GM11168 (cell line): ENCODE results near the gene HDLBP.

Experiments
- in situ Hi-C: fragments of 300-500 bp; cut with MboI; formaldehyde crosslinking; loops from one replicate; pipeline ENCODE4 v1.12.0; 2022; ENCODE audit warnings: low sequenced_read_pairs; ENCODE audit not compliant: unreplicated experiment

HDLBP gene

DNA sequence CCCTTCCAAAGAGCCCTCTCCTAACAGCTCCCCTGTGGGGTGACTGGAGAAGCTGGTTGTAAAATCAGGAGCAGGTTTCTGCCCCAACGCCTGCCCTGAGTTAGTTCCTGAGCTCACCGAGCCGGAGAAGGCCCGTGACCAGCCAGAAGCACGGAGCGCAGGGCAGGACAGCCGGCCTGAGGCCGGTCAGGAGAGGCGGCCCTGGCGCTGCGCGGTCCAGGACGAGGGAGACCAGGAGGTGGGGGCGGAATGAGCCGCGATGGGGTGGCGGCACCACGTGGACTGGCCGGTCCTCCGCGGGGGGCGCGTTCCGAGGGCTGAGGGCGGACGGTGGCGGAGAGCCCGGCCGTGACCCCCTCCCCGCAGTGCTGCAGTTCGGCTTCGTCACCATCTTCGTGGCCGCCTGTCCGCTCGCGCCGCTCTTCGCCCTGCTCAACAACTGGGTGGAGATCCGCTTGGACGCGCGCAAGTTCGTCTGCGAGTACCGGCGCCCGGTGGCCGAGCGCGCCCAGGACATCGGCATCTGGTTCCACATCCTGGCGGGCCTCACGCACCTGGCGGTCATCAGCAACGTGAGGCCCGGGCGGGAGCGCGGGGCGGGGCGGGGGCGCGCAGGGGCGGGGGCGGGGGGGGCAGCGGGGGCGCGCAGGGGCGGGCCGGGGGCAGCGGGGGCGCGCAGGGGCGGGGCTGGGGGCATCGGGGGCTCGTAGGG is 98.0 kb downstream of the HDLBP start:
- in situ Hi-C loops = no loop called here

GRCh38 chr2:241216211-241216761 is 99.2 kb downstream of the HDLBP start:
- in situ Hi-C loops = no loop called here

DNA sequence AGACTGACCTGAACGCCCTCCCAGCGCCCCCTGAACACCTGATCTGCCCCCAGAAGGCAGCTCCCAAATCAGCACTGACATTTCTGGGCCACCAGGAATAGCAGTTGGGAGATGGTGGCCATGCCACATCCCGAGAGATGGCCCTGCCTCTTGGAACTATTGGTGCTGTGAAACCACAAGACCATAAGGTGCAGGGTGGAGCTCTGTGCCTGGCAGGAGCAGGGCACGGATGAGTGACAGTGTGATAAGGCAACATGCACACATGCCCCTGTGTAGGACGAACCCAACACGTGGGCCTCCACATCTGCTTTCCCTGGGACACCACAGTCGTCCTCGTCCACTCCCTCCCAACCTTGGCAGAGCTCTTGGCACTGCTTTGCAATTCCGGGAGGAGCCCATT is 100.1 kb downstream of the HDLBP start:
- in situ Hi-C loops = no loop called here

DNA sequence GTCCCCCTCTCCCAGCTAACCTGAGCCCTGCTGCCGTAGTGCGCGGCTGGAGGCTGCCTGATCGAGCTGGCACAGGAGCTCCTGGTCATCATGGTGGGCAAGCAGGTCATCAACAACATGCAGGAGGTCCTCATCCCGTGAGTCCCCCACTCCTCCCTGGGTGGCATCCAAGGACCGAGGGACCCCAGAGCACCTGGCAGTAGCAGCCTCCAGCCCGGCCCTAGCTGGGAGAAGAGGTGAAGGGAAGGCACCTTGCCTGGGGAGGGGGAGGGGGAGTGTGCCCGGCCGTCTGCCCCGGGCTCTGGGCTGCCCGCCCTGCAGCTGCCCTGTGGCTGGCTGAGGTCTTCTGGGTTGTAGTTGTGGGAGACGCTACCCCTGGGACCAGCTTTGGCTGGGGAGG is 100.7 kb downstream of the HDLBP start:
- in situ Hi-C loops = no loop called here

GRCh38 chr2:241214209-241214608 is 101.3 kb downstream of the HDLBP start:
- in situ Hi-C loops = no loop called here

GRCh38 chr2:241213567-241213966 is 101.9 kb downstream of the HDLBP start:
- in situ Hi-C loops = no loop called here

DNA sequence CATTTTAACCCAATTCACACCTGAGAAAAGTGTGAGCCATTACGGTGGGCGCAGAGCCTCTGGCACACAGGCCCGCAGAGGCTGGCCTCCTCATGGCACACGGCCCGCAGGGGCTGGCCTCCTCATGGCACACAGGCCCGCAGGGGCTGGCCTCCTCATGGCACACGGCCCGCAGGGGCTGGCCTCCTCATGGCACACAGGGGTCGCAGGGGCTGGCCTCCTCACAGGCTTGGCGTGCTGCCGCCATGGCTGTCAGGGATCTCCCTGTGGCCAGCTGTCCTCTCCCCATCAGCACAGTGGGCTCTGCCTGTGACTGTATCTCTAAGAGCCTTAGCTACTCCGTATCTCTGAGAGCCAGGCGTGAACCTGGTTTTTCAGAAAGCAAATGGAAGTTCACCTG is 102.4 kb downstream of the HDLBP start:
- in situ Hi-C loops = no loop called here

- in situ Hi-C loops = no loop called here
Observed at GRCh38 chr2:241211276-241211675, 104.2 kb downstream of the HDLBP start.

DNA sequence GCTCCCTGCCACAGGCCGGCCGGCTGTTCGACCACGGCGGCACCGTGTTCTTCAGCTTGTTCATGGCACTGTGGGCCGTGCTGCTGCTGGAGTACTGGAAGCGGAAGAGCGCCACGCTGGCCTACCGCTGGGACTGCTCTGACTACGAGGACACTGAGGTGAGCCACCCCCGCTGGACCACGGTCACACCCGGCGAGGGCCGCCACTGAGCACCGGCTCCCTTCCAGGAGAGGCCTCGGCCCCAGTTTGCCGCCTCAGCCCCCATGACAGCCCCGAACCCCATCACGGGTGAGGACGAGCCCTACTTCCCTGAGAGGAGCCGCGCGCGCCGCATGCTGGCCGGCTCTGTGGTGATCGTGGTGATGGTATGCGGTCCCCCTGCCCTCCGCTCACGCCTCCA is 106.2 kb downstream of the HDLBP start:
- in situ Hi-C loops = no loop called here

DNA sequence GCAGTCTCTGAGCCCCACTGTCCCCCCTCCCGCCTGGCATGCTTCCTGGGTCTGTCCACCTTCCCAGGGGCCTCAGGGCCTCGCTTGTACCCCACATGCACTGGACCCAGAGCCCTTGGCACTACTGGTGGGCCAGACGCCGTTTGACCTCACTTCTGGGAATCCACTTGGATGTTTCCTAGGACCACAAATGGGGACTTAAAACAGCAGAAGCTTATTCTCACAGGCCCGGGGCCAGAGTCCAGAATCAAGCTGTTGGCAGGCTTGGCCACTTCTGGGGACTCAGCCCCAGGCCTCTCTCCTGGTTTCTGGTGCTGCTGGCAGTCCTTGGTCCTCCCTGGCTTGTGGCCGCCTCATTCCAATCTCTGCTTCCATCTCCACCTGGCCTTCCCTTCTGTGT is 107.4 kb downstream of the HDLBP start:
- in situ Hi-C loops = no loop called here

- in situ Hi-C loops = no loop called here
Observed at GRCh38 chr2:241207641-241208040, 107.8 kb downstream of the HDLBP start.

DNA sequence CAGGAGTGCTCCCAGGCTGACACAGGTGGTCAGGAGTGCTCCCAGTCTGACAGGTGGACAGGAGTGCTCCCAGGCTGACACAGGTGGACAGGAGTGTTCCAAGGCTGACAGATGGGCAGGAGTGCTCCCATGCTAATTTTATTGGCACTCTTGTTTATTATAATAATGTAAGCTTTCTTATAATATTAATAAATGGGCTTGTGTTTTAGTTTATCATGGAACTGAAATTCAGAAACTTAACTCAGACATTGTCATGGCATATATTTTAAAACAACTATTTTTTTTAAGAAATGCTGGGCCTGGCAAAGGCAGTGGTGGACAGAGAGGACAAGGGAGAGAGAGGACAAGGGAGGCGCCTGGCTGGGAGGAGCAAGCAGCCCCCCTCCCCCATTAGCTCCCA is 108.3 kb downstream of the HDLBP start:
- in situ Hi-C loops = no loop called here

DNA sequence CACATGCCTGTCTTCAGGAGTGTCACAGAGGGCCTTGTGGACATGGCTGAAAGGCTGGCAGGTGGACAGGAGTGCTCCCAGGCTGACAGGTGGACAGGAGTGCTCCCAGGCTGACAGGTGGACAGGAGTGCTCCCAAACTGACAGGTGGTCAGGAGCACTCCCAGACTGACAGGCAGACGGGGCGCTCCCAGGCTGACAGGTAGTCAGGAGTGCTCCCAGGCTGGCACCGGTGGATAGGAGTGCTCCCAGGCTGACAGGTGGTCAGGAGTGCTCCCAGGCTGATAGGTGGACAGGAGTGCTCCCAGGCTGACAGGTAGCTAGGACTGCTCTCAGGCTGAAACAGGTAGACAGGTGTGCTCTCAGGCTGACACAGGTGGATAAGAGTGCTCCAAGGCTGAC is 110.4 kb downstream of the HDLBP start:
- in situ Hi-C loops = no loop called here

- in situ Hi-C loops = no loop called here
Observed at GRCh38 chr2:241204490-241204889, 111.0 kb downstream of the HDLBP start.

GRCh38 chr2:241204010-241204384 is 111.5 kb downstream of the HDLBP start:
- in situ Hi-C loops = no loop called here

DNA sequence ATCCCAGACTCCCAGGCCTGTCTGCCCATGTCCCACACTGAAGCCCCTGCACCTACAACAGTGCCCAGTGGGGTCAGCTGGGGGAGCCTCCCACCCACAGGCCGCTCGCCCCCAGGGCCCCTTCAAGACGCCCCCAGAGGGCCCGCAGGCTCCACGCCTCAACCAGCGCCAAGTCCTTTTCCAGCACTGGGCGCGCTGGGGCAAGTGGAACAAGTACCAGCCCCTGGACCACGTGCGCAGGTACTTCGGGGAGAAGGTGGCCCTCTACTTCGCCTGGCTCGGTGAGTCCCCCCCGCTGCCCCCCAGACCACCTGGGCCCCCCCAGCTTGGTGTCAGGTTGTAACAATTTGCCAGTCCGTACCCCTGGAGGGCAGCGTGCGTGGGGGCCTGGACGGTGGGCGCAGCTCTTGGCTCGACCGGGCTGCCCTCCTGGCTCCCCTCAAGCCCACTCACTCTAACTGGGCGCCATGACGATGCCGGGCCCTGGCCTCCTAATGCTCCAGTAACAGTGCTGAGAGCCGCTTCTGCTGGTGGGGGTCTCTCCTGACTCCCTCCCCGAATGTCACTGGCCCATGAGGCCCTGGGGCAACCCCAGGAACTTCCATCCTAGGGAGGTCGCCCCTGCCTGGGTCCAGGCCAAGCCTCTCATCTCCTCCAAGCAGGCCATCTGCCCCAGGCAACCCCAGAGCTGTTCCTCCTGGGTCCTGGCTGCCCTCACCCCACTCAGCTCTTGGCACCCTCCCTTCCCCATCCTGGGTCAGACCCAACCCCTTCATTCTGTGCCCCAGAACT is 112.1 kb downstream of the HDLBP start:
- in situ Hi-C loops = no loop called here

GRCh38 chr2:241202681-241203080 is 112.8 kb downstream of the HDLBP start:
- in situ Hi-C loops = no loop called here

GRCh38 chr2:241202268-241202585 is 113.2 kb downstream of the HDLBP start:
- in situ Hi-C loops = no loop called here

DNA sequence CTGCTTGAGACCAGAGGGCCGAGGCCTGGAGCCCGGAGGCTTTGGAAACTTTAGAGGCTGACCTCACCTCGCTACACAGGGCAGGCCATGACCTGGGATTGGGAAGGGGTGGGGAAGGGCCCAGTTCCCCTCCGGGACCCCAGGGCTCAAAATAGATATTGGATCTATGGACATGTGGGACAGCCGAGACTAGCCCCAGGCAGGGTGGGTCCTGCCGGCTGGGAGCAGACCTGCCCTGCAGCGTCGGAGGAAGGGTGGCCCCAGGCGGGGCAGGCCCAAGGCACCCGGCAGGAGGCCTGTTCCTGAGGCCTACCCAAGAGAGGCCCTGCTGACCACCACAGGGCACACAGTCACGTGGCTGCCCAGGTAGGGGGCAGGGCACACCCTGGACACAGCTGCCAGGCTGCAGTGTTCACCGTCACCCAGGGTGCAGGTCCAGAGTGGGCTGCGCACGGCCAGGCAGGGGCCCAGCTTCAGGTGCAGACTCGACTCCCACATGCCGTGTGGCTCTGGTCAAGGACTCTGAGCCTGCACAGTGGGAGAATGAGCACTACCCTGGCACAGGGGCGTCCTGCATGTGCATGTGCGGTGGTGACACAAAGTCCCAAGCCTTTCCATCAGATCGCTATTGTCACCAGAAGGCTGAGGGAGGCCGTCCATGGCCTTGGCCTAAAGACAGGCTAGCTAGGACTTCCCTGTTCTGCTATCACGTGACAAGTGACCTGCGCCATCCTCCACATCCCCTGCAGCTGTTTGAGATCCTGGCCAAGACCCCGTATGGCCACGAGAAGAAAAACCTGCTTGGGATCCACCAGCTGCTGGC is 113.8 kb downstream of the HDLBP start:
- in situ Hi-C loops = no loop called here

DNA sequence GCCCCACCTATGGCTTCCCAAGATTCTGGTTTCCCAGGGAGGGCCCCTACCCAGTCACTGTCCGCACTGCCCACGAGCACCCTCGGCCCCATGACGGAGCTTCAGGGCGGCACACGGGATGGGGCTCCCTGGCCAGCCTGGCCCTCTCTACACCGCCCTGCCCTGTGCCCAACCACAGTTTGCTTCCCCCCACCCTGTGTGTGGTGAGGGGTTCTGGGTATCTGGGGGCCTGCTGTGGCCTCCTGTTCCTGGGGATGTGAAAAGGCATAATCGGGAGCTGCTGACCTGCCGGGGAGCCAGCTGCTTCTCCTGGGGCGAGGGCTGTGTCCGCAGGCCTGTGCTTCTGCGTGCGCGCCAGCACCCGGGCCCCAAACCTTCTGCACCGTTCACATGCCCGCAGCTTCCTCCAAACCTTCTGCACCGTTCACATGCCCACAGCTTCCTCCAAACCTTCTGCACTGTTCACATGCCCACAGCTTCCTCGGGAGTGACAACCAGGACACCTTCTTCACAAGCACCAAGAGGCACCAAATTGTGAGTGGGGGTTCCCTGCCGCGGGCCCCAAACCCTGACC is 114.6 kb downstream of the HDLBP start:
- in situ Hi-C loops = no loop called here
